ENCODE measurements around the gene ATXN1.

- TF ChIP-seq CTCF (IDR thresholded peaks at IDR 0.05; ENCODE audit: low read depth, low read length) (no peak), EZH2phosphoT487 (IDR thresholded peaks at IDR 0.05; ENCODE audit: low read depth) (no peak)
Observed at GRCh38 chr6:16352258-16352635, 409.0 kb downstream of the ATXN1 start.
